Measurements from ENCODE around the gene ASTN1.

The ASTN1 gene

GRCh38 chr1:177001556-177001955, 163.0 kb downstream of the ASTN1 start:
- no peak overlapping the region for H3K27ac ChIP-seq
- no peak for TF ChIP-seq CTCF (conservative IDR thresholded peaks at IDR 0.05)

GRCh38 chr1:176998183-176998795, 166.2 kb downstream of the ASTN1 start:
- no peak for TF ChIP-seq CTCF (conservative IDR thresholded peaks at IDR 0.05)
- H3K27ac ChIP-seq = no peak overlapping the region

GRCh38 chr1:176996456-176997090, 167.9 kb downstream of the ASTN1 start:
- H3K27ac ChIP-seq = no peak overlapping the region
- TF ChIP-seq CTCF (conservative IDR thresholded peaks at IDR 0.05) = no peak

GRCh38 chr1:176994931-176995596, 169.4 kb downstream of the ASTN1 start:
- no peak for TF ChIP-seq CTCF (conservative IDR thresholded peaks at IDR 0.05)

GRCh38 chr1:176993587-176993986, 170.9 kb downstream of the ASTN1 start:
- H3K27ac ChIP-seq = no peak overlapping the region
- no peak for TF ChIP-seq CTCF (conservative IDR thresholded peaks at IDR 0.05)

More at GRCh38 chr1:176994931-176995596, 169.4 kb downstream of the ASTN1 start:
- no peak overlapping the region for H3K27ac ChIP-seq

- no peak overlapping the region for H3K27ac ChIP-seq
- TF ChIP-seq CTCF (conservative IDR thresholded peaks at IDR 0.05) = no peak
Observed at GRCh38 chr1:176989754-176990153, 174.8 kb downstream of the ASTN1 start.

GRCh38 chr1:176989023-176989422, 175.5 kb downstream of the ASTN1 start:
- no peak for TF ChIP-seq CTCF (conservative IDR thresholded peaks at IDR 0.05)
- no peak overlapping the region for H3K27ac ChIP-seq
